ENCODE data around the gene NOL3. TPM values are rescaled to one million over a fixed set of nuclear protein-coding genes. Genes with fewer than 3 reads are reported as not detected.

NOL3 gene
- total and polyA plus RNA-seq, 9 of the 15 experiments (the other 6 are each of a cell fraction or from before 2014, with no cell fraction given) = 0.45 to 14.0 (median 5.4) TPM

GRCh38 chr16:67184995-67185650 lies 14.8 kb downstream of the NOL3 start (continued):
- TF ChIP-seq, protein P1, sequence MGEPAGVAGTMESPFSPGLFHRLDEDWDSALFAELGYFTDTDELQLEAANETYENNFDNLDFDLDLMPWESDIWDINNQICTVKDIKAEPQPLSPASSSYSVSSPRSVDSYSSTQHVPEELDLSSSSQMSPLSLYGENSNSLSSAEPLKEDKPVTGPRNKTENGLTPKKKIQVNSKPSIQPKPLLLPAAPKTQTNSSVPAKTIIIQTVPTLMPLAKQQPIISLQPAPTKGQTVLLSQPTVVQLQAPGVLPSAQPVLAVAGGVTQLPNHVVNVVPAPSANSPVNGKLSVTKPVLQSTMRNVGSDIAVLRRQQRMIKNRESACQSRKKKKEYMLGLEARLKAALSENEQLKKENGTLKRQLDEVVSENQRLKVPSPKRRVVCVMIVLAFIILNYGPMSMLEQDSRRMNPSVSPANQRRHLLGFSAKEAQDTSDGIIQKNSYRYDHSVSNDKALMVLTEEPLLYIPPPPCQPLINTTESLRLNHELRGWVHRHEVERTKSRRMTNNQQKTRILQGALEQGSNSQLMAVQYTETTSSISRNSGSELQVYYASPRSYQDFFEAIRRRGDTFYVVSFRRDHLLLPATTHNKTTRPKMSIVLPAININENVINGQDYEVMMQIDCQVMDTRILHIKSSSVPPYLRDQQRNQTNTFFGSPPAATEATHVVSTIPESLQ (CRISPR knock-in tag; IDR thresholded peaks at IDR 0.05) = peak; percentile 66; the same call in 1 of the 2 replicates
- TF ChIP-seq PCBP2 (IDR thresholded peaks at IDR 0.05; ENCODE audit: low read depth, low read length, poor library complexity, severe bottlenecking) = no peak
- peak; percentile 36; the same call in 1 of the 2 replicates for TF ChIP-seq MECOM (CRISPR knock-in tag; IDR thresholded peaks at IDR 0.05)
- TF ChIP-seq MCM2 (IDR thresholded peaks at IDR 0.05; ENCODE audit: low read depth) = no peak
- no peak for TF ChIP-seq CBX2 (IDR thresholded peaks at IDR 0.05; ENCODE audit: insufficient read depth, low read length, poor library complexity, severe bottlenecking)
- TF ChIP-seq ZBTB34 (CRISPR knock-in tag; IDR thresholded peaks at IDR 0.05) = no peak
- no peak for TF ChIP-seq CAMTA2 (CRISPR knock-in tag; conservative IDR thresholded peaks at IDR 0.05)
- TF ChIP-seq HMGN3 (IDR thresholded peaks at IDR 0.05; ENCODE audit: borderline replicate concordance, extremely low read depth, insufficient read length, low read depth, low read length) = no peak
- TF ChIP-seq ZNF740 (CRISPR knock-in tag; IDR thresholded peaks at IDR 0.05) = peak; percentile 67; the same call in 1 of the 2 replicates
- no peak for TF ChIP-seq ZNF740 (tag; IDR thresholded peaks at IDR 0.05)
- TF ChIP-seq TAL1 (IDR thresholded peaks at IDR 0.05) = no peak
- peak; percentile 63; the same call in 1 of the 2 replicates for TF ChIP-seq ZNF12 (CRISPR knock-in tag; IDR thresholded peaks at IDR 0.05)
- TF ChIP-seq SAFB (IDR thresholded peaks at IDR 0.05; ENCODE audit: borderline replicate concordance, low read depth, low read length) = no peak
- TF ChIP-seq CGGBP1 (CRISPR knock-in tag; IDR thresholded peaks at IDR 0.05) = no peak
- peak; percentile 74 to 95 for TF ChIP-seq RAD21 (CRISPR knock-in tag; conservative IDR thresholded peaks at IDR 0.05 in 1 of 2, IDR thresholded peaks at IDR 0.05 in 1 of 2)
- no peak for TF ChIP-seq KDM1A (IDR thresholded peaks at IDR 0.05)
- TF ChIP-seq ZNF41 (CRISPR knock-in tag; conservative IDR thresholded peaks at IDR 0.05) = no peak
- TF ChIP-seq ZNF77 (CRISPR knock-in tag; IDR thresholded peaks at IDR 0.05) = no peak
- TF ChIP-seq HDAC2 (IDR thresholded peaks at IDR 0.05) = peak; percentile 68; the same call in 1 of the 2 replicates
- peak; percentile 97 for TF ChIP-seq ZBTB33 (CRISPR knock-in tag; IDR thresholded peaks at IDR 0.05)
- TF ChIP-seq KAT2B (IDR thresholded peaks at IDR 0.05; ENCODE audit: low read depth, low read length) = no peak
- 0 out of 2 replicates have a peak, but pooled peaks have one; percentile 29 for TF ChIP-seq EP300 (IDR thresholded peaks at IDR 0.05; ENCODE audit: low read length)
